Measurements from ENCODE around the gene EFCAB8. TPM values are rescaled to one million over a fixed set of nuclear protein-coding genes. Genes with fewer than 3 reads are reported as not detected.

Gene EFCAB8
- total RNA-seq, 1 experiment from 2014 or later, result 0.28 TPM

- peaks cover 12% of the 10 kb centered on the region for H3K4me1 ChIP-seq
- no peak overlapping the region for H3K4me3 ChIP-seq
- DNase-seq, result no peak
Observed at GRCh38 chr20:32830437-32830836, 28.3 kb upstream of the EFCAB8 start.

DNA sequence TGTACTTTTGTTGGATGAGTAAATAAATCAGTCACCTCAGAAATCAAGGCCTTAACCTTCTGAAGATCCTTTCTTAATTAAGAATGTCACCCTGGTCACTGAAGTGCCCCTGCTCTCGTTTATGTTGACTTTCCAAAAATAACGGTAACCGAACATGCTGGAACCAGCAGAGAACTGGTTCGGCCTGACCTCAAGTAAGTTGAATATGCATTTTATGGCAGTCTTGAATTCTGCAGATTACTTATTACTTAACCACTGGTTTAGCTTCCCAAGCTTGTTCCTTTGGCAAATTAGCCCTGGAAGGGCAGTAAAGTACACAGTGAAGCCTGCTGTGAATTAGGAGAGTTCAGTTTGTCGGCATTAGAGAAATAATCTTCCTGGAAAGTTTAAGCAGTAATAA, 26.7 kb upstream of the EFCAB8 start:
- H3K9me3 ChIP-seq (replicated peaks), result no peaks in the 10 kb centered on the region
- no peak overlapping the region for H3K4me3 ChIP-seq
- no peak for DNase-seq
- H3K27me3 ChIP-seq, result no peaks in the 10 kb centered on the region
- H3K4me1 ChIP-seq, result peaks cover 9% of the 10 kb centered on the region
- no peak overlapping the region for H3K27ac ChIP-seq
- H3K36me3 ChIP-seq, result peaks cover 83% of the 10 kb centered on the region

More at GRCh38 chr20:32830437-32830836, 28.3 kb upstream of the EFCAB8 start:
- no peak overlapping the region for H3K27ac ChIP-seq
- H3K36me3 ChIP-seq, result peaks cover 77% of the 10 kb centered on the region
- no peaks in the 10 kb centered on the region for H3K27me3 ChIP-seq
- no peaks in the 10 kb centered on the region for H3K9me3 ChIP-seq (replicated peaks)

GRCh38 chr20:32832664-32833063, 26.1 kb upstream of the EFCAB8 start:
- peaks cover 83% of the 10 kb centered on the region for H3K36me3 ChIP-seq
- H3K9me3 ChIP-seq (replicated peaks), result no peaks in the 10 kb centered on the region
- H3K27ac ChIP-seq, result no peak overlapping the region
- no peak overlapping the region for H3K4me3 ChIP-seq
- peaks cover 8% of the 10 kb centered on the region for H3K4me1 ChIP-seq
- H3K27me3 ChIP-seq, result no peaks in the 10 kb centered on the region
- no peak for DNase-seq

DNA sequence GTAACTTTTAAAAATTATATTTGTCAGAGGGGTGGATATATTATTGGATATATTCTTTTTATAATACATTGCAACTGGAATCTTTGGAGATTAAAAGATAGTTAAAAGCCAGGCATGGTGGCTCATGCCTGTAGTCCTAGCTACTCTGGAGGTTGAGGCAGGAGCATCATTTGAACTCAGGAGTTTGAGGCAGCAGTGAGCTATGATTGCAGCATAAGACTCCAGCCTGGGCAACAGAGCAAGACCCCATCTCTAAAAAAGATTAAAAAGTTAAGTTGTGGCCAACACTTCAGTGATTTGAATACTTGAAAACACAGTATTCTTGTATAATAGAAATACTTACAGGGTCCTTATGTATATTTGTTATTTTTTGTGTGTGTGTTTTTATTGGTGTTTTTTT, 23.8 kb upstream of the EFCAB8 start:
- H3K27ac ChIP-seq, result no peak overlapping the region
- H3K27me3 ChIP-seq, result no peaks in the 10 kb centered on the region
- H3K9me3 ChIP-seq (replicated peaks), result no peaks in the 10 kb centered on the region
- no peak for DNase-seq
- H3K36me3 ChIP-seq, result peaks cover 85% of the 10 kb centered on the region
- H3K4me3 ChIP-seq, result no peak overlapping the region
- H3K4me1 ChIP-seq, result peaks cover 5% of the 10 kb centered on the region; the same call in 1 of the 2 replicates

DNA sequence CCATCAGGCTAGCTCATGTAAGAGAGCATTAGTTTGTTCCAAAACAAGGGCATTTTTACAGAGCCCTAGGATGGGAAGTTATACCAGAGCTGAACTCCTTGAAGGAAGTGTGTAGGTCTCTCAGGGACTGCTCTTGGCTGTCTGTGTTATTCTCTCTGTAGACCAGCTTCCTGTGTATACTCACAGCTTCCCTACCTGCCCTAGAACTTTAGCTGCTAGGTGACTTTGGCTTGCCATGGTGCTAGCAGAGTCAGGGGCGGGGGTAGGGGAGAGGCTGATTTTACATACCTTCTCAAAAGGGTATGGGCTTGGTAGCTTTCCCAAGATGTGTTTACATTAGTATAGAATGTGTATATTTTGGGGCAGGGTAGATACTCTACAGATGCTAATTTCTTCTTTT, 21.6 kb upstream of the EFCAB8 start:
- Histone ChIP-seq H3K27ac (no peak overlapping the region), H3K9me3 (replicated peaks) (no peaks in the 10 kb centered on the region), H3K27me3 (no peaks in the 10 kb centered on the region), H3K4me3 (no peak overlapping the region), H3K36me3 (peaks cover 89% of the 10 kb centered on the region), H3K4me1 (peaks cover 5% of the 10 kb centered on the region; the same call in 1 of the 2 replicates)
- DNase-seq, result no peak

DNA sequence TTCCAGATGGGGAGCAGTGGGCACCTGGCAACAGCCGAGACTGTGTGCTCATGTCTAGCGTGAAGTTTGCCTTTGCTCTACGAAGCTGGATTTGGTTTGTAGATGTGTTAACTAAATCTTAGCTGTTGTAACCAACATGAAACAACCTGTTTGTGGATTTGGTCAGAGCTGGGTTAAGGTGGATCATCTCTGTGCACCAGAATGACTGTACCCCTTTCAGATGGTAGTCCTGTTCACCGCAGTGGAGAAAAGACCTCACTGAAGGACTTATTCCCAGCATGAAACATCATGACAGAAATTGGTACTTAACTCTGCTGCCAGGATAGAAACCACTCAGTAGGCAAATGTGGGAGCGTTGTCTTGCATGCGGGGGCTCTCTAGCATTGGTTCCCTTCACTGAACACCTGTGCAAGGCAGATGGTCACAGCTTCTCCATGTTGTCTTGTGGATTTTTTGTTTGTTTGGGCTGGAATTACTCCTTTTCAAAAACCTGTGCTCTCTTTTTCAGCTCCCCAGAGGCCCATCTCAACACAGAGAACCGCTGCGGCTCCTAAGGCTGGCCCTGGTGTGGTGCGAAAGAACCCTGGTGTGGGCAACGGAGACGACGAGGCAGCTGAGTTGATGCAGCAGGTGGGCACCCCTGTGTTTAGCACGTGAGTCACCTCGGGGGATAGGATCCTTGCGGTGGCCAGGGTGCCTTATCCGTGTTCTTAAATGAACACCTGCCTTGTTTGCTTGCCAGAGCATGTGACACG, 19.3 kb upstream of the EFCAB8 start:
- no peak overlapping the region for H3K27ac ChIP-seq
- 0 out of 2 replicates have a peak, but pooled peaks cover 3% of the 10 kb centered on the region for H3K9me3 ChIP-seq (replicated peaks)
- H3K4me1 ChIP-seq, result peaks cover 5% of the 10 kb centered on the region; the same call in 1 of the 2 replicates
- DNase-seq, result peak in 1 of 2 experiments; percentile 23
- H3K4me3 ChIP-seq, result no peak overlapping the region
- H3K27me3 ChIP-seq, result no peaks in the 10 kb centered on the region
- H3K36me3 ChIP-seq, result peaks cover 93% of the 10 kb centered on the region

DNA sequence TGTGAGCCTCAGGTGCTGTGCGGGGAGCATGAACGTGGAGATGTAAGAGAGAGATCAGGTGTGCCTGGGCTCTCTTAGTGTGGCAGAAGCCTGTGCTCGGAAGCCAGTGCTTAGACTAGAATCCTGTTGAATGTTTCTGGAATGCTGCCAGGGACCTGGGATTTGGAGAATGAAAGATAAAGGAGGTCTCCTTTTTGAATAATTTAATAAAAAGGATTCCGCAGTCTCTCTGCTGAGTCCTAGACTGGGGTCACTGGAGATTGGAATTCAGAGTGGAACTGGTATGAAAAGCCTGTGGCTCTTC, 18.8 kb upstream of the EFCAB8 start:
- no peak for DNase-seq
- Histone ChIP-seq H3K27me3 (no peaks in the 10 kb centered on the region), H3K4me3 (no peak overlapping the region), H3K9me3 (replicated peaks) (0 out of 2 replicates have a peak, but pooled peaks cover 3% of the 10 kb centered on the region), H3K27ac (no peak overlapping the region), H3K4me1 (peaks cover 5% of the 10 kb centered on the region; the same call in 1 of the 2 replicates), H3K36me3 (peaks cover 93% of the 10 kb centered on the region)

GRCh38 chr20:32841174-32841573, 17.5 kb upstream of the EFCAB8 start:
- DNase-seq, result no peak
- H3K4me1 ChIP-seq, result peaks cover 5% of the 10 kb centered on the region; the same call in 1 of the 2 replicates
- no peak overlapping the region for H3K27ac ChIP-seq
- no peaks in the 10 kb centered on the region for H3K27me3 ChIP-seq
- H3K4me3 ChIP-seq, result no peak overlapping the region
- H3K9me3 ChIP-seq (replicated peaks), result 0 out of 2 replicates have a peak, but pooled peaks cover 3% of the 10 kb centered on the region
- H3K36me3 ChIP-seq, result peaks cover 94% of the 10 kb centered on the region

GRCh38 chr20:32841632-32842031, 17.1 kb upstream of the EFCAB8 start:
- H3K9me3 ChIP-seq (replicated peaks), result 0 out of 2 replicates have a peak, but pooled peaks cover 3% of the 10 kb centered on the region
- H3K27ac ChIP-seq, result no peak overlapping the region
- no peak overlapping the region for H3K4me3 ChIP-seq
- H3K36me3 ChIP-seq, result peaks cover 94% of the 10 kb centered on the region
- no peak for DNase-seq
- peaks cover 5% of the 10 kb centered on the region; the same call in 1 of the 2 replicates for H3K4me1 ChIP-seq
- no peaks in the 10 kb centered on the region for H3K27me3 ChIP-seq

GRCh38 chr20:32842688-32843524, 15.8 kb upstream of the EFCAB8 start:
- no peak overlapping the region for H3K27ac ChIP-seq
- 0 out of 2 replicates have a peak, but pooled peaks cover 3% of the 10 kb centered on the region for H3K9me3 ChIP-seq (replicated peaks)
- no peaks in the 10 kb centered on the region for H3K27me3 ChIP-seq
- peaks cover 5% of the 10 kb centered on the region; the same call in 1 of the 2 replicates for H3K4me1 ChIP-seq
- DNase-seq, result no peak
- H3K36me3 ChIP-seq, result peaks cover 95% of the 10 kb centered on the region
- H3K4me3 ChIP-seq, result no peak overlapping the region

DNA sequence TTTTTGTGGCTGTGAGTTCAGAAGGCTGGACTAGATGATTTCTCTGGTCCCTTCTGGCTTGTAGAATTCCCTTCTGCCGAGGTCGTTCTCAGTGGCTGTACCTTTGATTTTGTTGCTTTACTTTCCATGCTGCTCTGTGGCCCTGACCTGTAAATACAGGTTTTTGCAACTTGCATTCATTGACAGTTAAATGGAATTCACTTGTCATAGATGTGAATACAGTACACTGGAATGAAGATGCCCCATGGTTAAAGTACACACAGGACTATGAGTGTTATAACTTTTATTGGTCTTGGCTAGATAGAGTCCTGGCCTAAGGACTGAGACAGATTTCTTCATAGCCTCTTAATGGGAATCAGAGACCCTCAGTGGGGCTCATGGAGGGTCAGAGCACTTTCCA, 12.9 kb upstream of the EFCAB8 start:
- Histone ChIP-seq H3K4me1 (no peaks in the 10 kb centered on the region), H3K27me3 (no peaks in the 10 kb centered on the region), H3K36me3 (peaks cover 88% of the 10 kb centered on the region), H3K9me3 (replicated peaks) (0 out of 2 replicates have a peak, but pooled peaks cover 3% of the 10 kb centered on the region), H3K27ac (no peak overlapping the region), H3K4me3 (no peak overlapping the region)
- DNase-seq, result no peak

DNA sequence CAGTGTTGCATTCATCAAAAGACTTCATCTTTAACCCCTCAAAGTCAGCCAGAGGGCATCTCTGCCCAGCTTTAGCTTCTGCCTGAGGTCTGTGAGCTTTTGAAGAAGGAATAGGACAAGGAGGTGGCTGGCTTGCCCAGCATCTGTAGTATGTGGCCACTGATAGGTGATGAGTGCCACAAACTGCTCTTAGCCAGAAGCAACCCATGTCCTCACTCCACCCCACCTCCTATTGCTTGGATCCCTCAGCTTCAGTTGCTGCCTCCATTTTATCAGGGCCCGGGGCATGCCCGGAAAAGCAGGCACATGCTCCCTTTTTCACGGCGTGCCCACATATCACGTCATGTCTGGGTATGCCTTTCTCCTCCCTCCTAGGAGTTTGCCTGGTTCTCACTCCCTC, 11.9 kb upstream of the EFCAB8 start:
- Histone ChIP-seq H3K4me1 (no peaks in the 10 kb centered on the region), H3K27ac (no peak overlapping the region), H3K4me3 (no peak overlapping the region), H3K27me3 (no peaks in the 10 kb centered on the region), H3K9me3 (replicated peaks) (0 out of 2 replicates have a peak, but pooled peaks cover 3% of the 10 kb centered on the region), H3K36me3 (peaks cover 88% of the 10 kb centered on the region)
- DNase-seq, result no peak

DNA sequence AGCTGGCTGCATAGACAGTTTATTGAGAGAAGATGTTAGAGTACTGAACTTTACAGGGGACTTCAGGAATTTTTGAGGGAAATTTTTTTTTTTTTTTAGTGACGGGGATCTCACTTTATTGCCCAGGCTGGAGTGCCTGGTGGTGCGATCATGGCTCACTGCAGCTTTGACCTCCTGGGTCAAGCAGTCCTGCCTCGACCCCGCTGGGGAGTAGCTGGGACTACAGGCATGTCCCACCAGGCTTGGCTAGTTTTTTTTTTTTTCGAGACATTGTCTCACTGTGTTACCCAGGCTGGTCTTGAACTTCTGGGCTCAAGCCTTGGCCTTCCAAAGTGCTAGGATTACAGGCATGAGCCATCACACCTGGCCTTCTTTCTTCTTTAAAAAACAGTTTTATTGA, 10.8 kb upstream of the EFCAB8 start:
- H3K4me3 ChIP-seq, result no peak overlapping the region
- H3K36me3 ChIP-seq, result peaks cover 86% of the 10 kb centered on the region
- no peaks in the 10 kb centered on the region for H3K4me1 ChIP-seq
- H3K27ac ChIP-seq, result no peak overlapping the region
- no peaks in the 10 kb centered on the region for H3K27me3 ChIP-seq
- no peak for DNase-seq
- H3K9me3 ChIP-seq (replicated peaks), result 0 out of 2 replicates have a peak, but pooled peaks cover 3% of the 10 kb centered on the region

DNA sequence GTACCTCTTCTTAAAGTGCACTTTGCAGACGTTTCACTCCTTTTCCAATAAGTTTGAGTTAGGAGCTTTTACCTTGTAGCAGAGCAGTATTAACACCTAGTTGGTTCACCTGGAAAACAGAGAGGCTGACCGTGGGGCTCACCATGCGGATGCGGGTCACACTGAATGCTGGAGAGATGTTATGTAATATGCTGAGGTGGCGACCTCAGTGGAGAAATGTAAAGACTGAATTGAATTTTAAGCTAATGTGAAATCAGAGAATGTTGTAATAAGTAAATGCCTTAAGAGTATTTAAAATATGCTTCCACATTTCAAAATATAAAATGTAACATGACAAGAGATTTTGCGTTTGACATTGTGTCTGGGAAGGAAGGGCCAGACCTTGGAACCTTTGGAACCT, 9.9 kb upstream of the EFCAB8 start:
- H3K9me3 ChIP-seq (replicated peaks), result no peaks in the 10 kb centered on the region
- no peak overlapping the region for H3K27ac ChIP-seq
- H3K27me3 ChIP-seq, result no peaks in the 10 kb centered on the region
- H3K4me3 ChIP-seq, result no peak overlapping the region
- peaks cover 81% of the 10 kb centered on the region for H3K36me3 ChIP-seq
- no peaks in the 10 kb centered on the region for H3K4me1 ChIP-seq
- DNase-seq, result no peak

- H3K27ac ChIP-seq, result no peak overlapping the region
- H3K27me3 ChIP-seq, result no peaks in the 10 kb centered on the region
- H3K9me3 ChIP-seq (replicated peaks), result no peaks in the 10 kb centered on the region
- peaks cover 76% of the 10 kb centered on the region for H3K36me3 ChIP-seq
- no peak for DNase-seq
- H3K4me1 ChIP-seq, result no peaks in the 10 kb centered on the region
- H3K4me3 ChIP-seq, result no peak overlapping the region
Observed at GRCh38 chr20:32849577-32849976, 9.1 kb upstream of the EFCAB8 start.

All from SJCRH30 (cell line).